Lower leg skin (tissue), 3 donors: Measurements from ENCODE around the gene SPEF1.

Experiments used
- CTCF ChIP-seq, 3 donors: fragments of 450-650 bp; IDR thresholded peaks; one replicate each; pipeline ENCODE4 v1.5.1; 2016; ENCODE audit warnings: antibody characterized with exemption in 3 of 3, mild to moderate bottlenecking in 3 of 3, moderate library complexity in 2 of 3
- POLR2A ChIP-seq, 2 donors: fragments of 450-650 bp; IDR thresholded peaks; one replicate each; pipeline ENCODE4 v1.6.1; 2016 to 2017; ENCODE audit warnings: antibody characterized with exemption in 2 of 2, mild to moderate bottlenecking in 1 of 2, moderate library complexity in 1 of 2

DNA sequence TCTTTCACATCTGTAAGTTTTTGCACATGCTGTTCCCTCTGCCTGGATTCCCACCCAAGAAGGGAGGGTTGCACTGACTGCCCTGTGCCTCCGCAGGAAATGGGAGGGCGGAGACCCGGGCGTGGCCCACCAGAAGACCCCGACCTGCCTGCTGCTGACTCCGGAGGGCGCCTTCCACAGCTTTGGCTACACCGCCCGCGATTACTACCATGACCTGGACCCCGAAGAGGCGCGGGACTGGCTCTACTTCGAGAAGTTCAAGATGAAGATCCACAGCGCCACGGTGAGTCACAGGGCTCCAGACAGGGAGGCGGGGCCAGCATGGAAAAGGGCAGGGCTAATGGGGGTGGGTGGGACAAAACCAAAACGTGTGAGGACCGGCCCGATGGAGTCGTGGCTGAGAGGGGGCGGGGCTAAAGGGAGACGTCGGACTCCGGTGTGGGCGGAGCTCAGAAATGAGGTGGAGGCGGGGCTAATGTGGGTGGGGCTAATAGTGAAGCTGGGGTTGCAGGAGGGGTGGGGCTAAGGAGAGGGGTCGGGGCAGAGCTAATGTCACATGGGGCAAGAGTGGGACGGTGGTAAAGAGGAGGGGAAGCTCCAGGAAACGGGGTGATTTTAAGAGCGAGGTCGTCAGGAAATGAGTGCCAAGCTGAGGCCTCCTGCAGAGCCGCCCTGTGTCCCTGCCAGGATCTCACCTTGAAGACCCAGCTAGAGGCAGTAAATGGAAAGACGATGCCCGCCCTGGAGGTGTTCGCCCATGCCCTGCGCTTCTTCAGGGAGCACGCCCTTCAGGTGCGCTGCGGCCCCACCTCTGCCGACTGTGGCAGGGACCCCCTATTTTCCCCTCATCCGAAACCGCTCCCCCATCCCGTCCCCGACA is 36.2 kb downstream of the SPEF1 start:
- no peak for TF ChIP-seq CTCF (IDR thresholded peaks at IDR 0.05)
- no peak for TF ChIP-seq POLR2A (IDR thresholded peaks at IDR 0.05)
